GM23338 (cell line): ENCODE results near the gene GRK5. TPM values are rescaled to one million over a fixed set of nuclear protein-coding genes. Genes with fewer than 3 reads are reported as not detected.

ENCODE experiments used
- ATAC-seq: fragments of 200-7000 bp; cut with Tn5 transposase; 3 replicates; pipeline ENCODE4 v1.9.1; 2020
- DNase-seq: peaks from one replicate; pipeline ENCODE4 v3.0.0-alpha.2; 2015; ENCODE audit warnings: low spot score
- H2AFZ ChIP-seq: fragments of 200-600 bp; sonication (generic); 2 replicates; pipeline ENCODE4 v1.8.0; 2016; ENCODE audit warnings: antibody characterized with exemption, mild to moderate bottlenecking, moderate library complexity
- H3F3A ChIP-seq: fragments of 200-600 bp; sonication (generic); replicated peaks from 2 replicates; pipeline ENCODE4 v1.8.0; 2017; ENCODE audit warnings: antibody characterized with exemption, mixed run types, low read depth
- H3K27ac ChIP-seq: fragments of 200-600 bp; sonication (generic); 2 replicates; pipeline ENCODE4 v1.6.1; 2016; ENCODE audit warnings: low read depth
- H3K27me3 ChIP-seq: fragments of 200-600 bp; sonication (generic); 2 replicates; pipeline ENCODE4 v1.8.0; 2016; ENCODE audit warnings: mild to moderate bottlenecking, mixed run types, moderate library complexity; ENCODE audit not compliant: insufficient read depth
- H3K36me3 ChIP-seq: fragments of 200-600 bp; sonication (generic); 2 replicates; pipeline ENCODE4 v1.8.0; 2016; ENCODE audit warnings: mild to moderate bottlenecking; ENCODE audit not compliant: insufficient read depth
- H3K4me1 ChIP-seq: fragments of 200-600 bp; sonication (generic); 2 replicates; pipeline ENCODE4 v1.8.0; 2016; ENCODE audit warnings: mild to moderate bottlenecking, moderate library complexity; ENCODE audit not compliant: insufficient read depth
- H3K4me2 ChIP-seq: fragments of 200-600 bp; sonication (generic); 2 replicates; pipeline ENCODE4 v1.7.1; 2017; ENCODE audit warnings: mixed run types
- H3K4me3 ChIP-seq: fragments of 200-600 bp; sonication (generic); 2 replicates; pipeline ENCODE4 v1.6.1; 2016; ENCODE audit warnings: mixed run types
- H3K79me2 ChIP-seq: fragments of 200-600 bp; sonication (generic); replicated peaks from 2 replicates; pipeline ENCODE4 v1.8.0; 2017; ENCODE audit warnings: mild to moderate bottlenecking; ENCODE audit not compliant: insufficient read depth
- H3K9me2 ChIP-seq: fragments of 200-600 bp; sonication (generic); 2 replicates; pipeline ENCODE4 v1.8.0; 2017; ENCODE audit not compliant: insufficient read depth
- H4K20me1 ChIP-seq: fragments of 200-600 bp; sonication (generic); replicated peaks from 2 replicates; pipeline ENCODE4 v1.8.0; 2017; ENCODE audit warnings: mild to moderate bottlenecking; ENCODE audit not compliant: insufficient read depth
- H3K27ac Mint-ChIP-seq: 2 replicates; pipeline ENCODE4 v1.8.0; 2020; ENCODE audit warnings: inconsistent platforms, mild to moderate bottlenecking, moderate library complexity, mixed read lengths
- H3K27me3 Mint-ChIP-seq: 3 replicates; pipeline ENCODE4 v1.8.0; 2022; ENCODE audit warnings: low read depth, mild to moderate bottlenecking, moderate library complexity, mixed read lengths, inconsistent platforms; ENCODE audit not compliant: insufficient read depth, poor library complexity
- H3K36me3 Mint-ChIP-seq: 3 replicates; pipeline ENCODE4 v1.8.0; 2021; ENCODE audit warnings: low read depth, mild to moderate bottlenecking, inconsistent platforms, moderate library complexity, mixed read lengths
- H3K4me1 Mint-ChIP-seq: 3 replicates; pipeline ENCODE4 v1.8.0; 2020; ENCODE audit warnings: mild to moderate bottlenecking, inconsistent platforms, mixed read lengths
- H3K4me3 Mint-ChIP-seq: 3 replicates; pipeline ENCODE4 v1.8.0; 2021; ENCODE audit warnings: moderate library complexity, mild to moderate bottlenecking, inconsistent platforms, mixed read lengths
- H3K9me3 Mint-ChIP-seq: 3 replicates; pipeline ENCODE4 v1.8.0; 2020; ENCODE audit warnings: moderate library complexity, mild to moderate bottlenecking, inconsistent platforms, mixed read lengths
- CREB1 ChIP-seq: fragments of 250-450 bp; sonication (Bioruptor Pico); IDR thresholded peaks from 2 replicates; pipeline ENCODE4 v1.5.0; 2020; ENCODE audit warnings: low read depth, mild to moderate bottlenecking, moderate library complexity
- EZH2phosphoT487 ChIP-seq: fragments of 200-600 bp; sonication (generic); IDR thresholded peaks from one replicate; pipeline ENCODE4 v1.8.1; 2018; ENCODE audit warnings: antibody characterized with exemption; ENCODE audit not compliant: unreplicated experiment
- JUNB ChIP-seq: IDR thresholded peaks from one replicate; pipeline ENCODE4 v1.6.1; 2016; ENCODE audit warnings: antibody characterized with exemption; ENCODE audit not compliant: unreplicated experiment
- NANOG ChIP-seq: IDR thresholded peaks from 2 replicates; pipeline ENCODE4 v1.6.1; 2016; ENCODE audit warnings: antibody characterized with exemption, borderline replicate concordance
- STAT1 ChIP-seq: IDR thresholded peaks from one replicate; pipeline ENCODE4 v1.6.1; 2016; ENCODE audit warnings: antibody characterized with exemption; ENCODE audit not compliant: unreplicated experiment
- ZNF114 ChIP-seq: fragments of 250-450 bp; sonication (Bioruptor Pico); IDR thresholded peaks from 2 replicates; pipeline ENCODE4 v1.5.0; 2020; ENCODE audit warnings: mild to moderate bottlenecking, moderate library complexity
- ZNF331 ChIP-seq: fragments of 250-450 bp; sonication (Bioruptor Pico); IDR thresholded peaks from 2 replicates; pipeline ENCODE4 v1.5.0; 2020; ENCODE audit warnings: low read depth, mild to moderate bottlenecking, moderate library complexity
- ZNF462 ChIP-seq: fragments of 250-450 bp; sonication (Bioruptor Pico); IDR thresholded peaks from 2 replicates; pipeline ENCODE4 v1.5.0; 2020; ENCODE audit warnings: mild to moderate bottlenecking, moderate library complexity
- polyA plus RNA-seq: library from polyadenylated mRNA; unstranded; fragments of >200 nt; fragmentation: Nextera tagmentation; extraction: Ambion mirVana; gene quantifications from 2 replicates; pipeline ENCODE4 v1.2.1, GENCODE V29; 2016
- total RNA-seq: library from RNA; depleted of rRNA; stranded (reverse); fragments of >200 nt; shearing (Covaris generic); gene quantifications from 2 replicates; pipeline ENCODE4 v1.2.3, GENCODE V29; 2014

Gene GRK5
- total and polyA plus RNA-seq, 2 experiments from 2014 or later, result 0.53 to 2.0 TPM

GRCh38 chr10:119233123-119233820 lies 25.9 kb downstream of the GRK5 start (continued):
- TF ChIP-seq ZNF462 (no peak), NANOG (no peak)

GRCh38 chr10:119233821-119234220 lies 26.4 kb downstream of the GRK5 start:
- no peaks in the 10 kb centered on the region for H4K20me1 ChIP-seq
- no peak overlapping the region for H3K4me2 ChIP-seq
- ATAC-seq (no peak), DNase-seq (no peak)
- H3F3A ChIP-seq, result no peaks in the 10 kb centered on the region
- Mint-ChIP-seq H3K27me3 (peaks cover 9% of the 10 kb centered on the region), H3K4me3 (no peak overlapping the region), H3K9me3 (peaks cover 15% of the 10 kb centered on the region), H3K4me1 (peaks cover 22% of the 10 kb centered on the region), H3K36me3 (no peaks in the 10 kb centered on the region), H3K27ac (no peak overlapping the region)
- no peaks in the 10 kb centered on the region for H3K27me3 ChIP-seq
- H3K9me2 ChIP-seq, result no peaks in the 10 kb centered on the region
- H3K36me3 ChIP-seq, result no peaks in the 10 kb centered on the region
- no peak overlapping the region for H3K4me3 ChIP-seq
- H3K79me2 ChIP-seq, result no peaks in the 10 kb centered on the region
- H2AFZ ChIP-seq, result no peak overlapping the region
- H3K4me1 ChIP-seq, result peaks cover 20% of the 10 kb centered on the region
- H3K27ac ChIP-seq, result no peak overlapping the region
- TF ChIP-seq STAT1 (no peak), JUNB (no peak), ZNF462 (no peak), ZNF331 (no peak), ZNF114 (CRISPR knock-in tag) (no peak), EZH2phosphoT487 (no peak), CREB1 (CRISPR knock-in tag) (no peak), NANOG (no peak)
